H1 (cell line): ENCODE measurements around the gene NEUROD6. TPM values are rescaled to one million over a fixed set of nuclear protein-coding genes. Genes with fewer than 3 reads are reported as not detected.

ENCODE experiments used
- CTCF ChIA-PET: fragments of 300-600 bp; sonication (Branson Sonifier 250); formaldehyde crosslinking; loops from one replicate; lab custom pipeline; 2021; ENCODE audit not compliant: partially characterized antibody; lab: Charles Lee
- POLR2A ChIA-PET: fragments of 300-600 bp; sonication (Branson Sonifier 250); formaldehyde crosslinking; loops from one replicate; lab custom pipeline; 2021; ENCODE audit warnings: inconsistent platforms; ENCODE audit not compliant: partially characterized antibody; lab: Charles Lee
- DNase-seq, 2 experiments: peaks; one replicate each; pipeline versions ENCODE4 v3.0.0 to v3.0.0-alpha.2; 2010 to 2022; ENCODE audit warnings: low spot score in 2 of 2, low read depth in 1 of 2, mixed read lengths in 1 of 2
- FAIRE-seq: peaks from 2 replicates; lab custom pipeline; 2011; peaks lifted over from hg19 to GRCh38; lab: Jason Lieb, UNC
- H2AFZ ChIP-seq: 2 replicates; pipeline ENCODE4 v1.8.1; 2012; ENCODE audit warnings: low read length, inconsistent platforms
- H2AK5ac ChIP-seq: 2 replicates; pipeline ENCODE4 v1.6.1; 2013; ENCODE audit warnings: low read depth, low read length
- H2BK120ac ChIP-seq: replicated peaks from 2 replicates; pipeline ENCODE3; 2013; ENCODE audit warnings: low read depth, low read length, inconsistent platforms
- H2BK12ac ChIP-seq: 2 replicates; pipeline ENCODE4 v1.6.1; 2013; ENCODE audit warnings: low read depth, low read length
- H2BK15ac ChIP-seq: 2 replicates; pipeline ENCODE4 v1.6.1; 2013; ENCODE audit warnings: low read length
- H2BK20ac ChIP-seq: 2 replicates; pipeline ENCODE4 v1.6.1; 2013; ENCODE audit warnings: low read length
- H2BK5ac ChIP-seq: 2 replicates; pipeline ENCODE4 v1.6.1; 2013; ENCODE audit warnings: low read depth, low read length
- H3K14ac ChIP-seq: 2 replicates; pipeline ENCODE4 v1.6.1; 2013; ENCODE audit warnings: inconsistent platforms; ENCODE audit not compliant: insufficient read length
- H3K18ac ChIP-seq: 2 replicates; pipeline ENCODE4 v1.6.1; 2013; ENCODE audit warnings: low read length; ENCODE audit errors: extremely low read depth
- H3K23ac ChIP-seq: 2 replicates; pipeline ENCODE4 v1.6.1; 2013; ENCODE audit warnings: inconsistent platforms; ENCODE audit not compliant: insufficient read length
- H3K23me2 ChIP-seq: 2 replicates; pipeline ENCODE4 v1.6.1; 2013; ENCODE audit warnings: low read depth, low read length
- H3K27ac ChIP-seq: 2 replicates; pipeline ENCODE4 v1.6.1; 2011; ENCODE audit warnings: low read depth, low read length, inconsistent platforms
- H3K27me3 ChIP-seq, 4 experiments: replicated peaks in 1 of 4; 1 replicate in 1 of 4; 2 replicates in 3 of 4; pipeline versions ENCODE4 v1.6.1 to v1.8.1; 2011 to 2013; ENCODE audit warnings: low read length in 3 of 4, mild to moderate bottlenecking in 3 of 4, inconsistent platforms in 2 of 4, mixed read lengths in 2 of 4, moderate library complexity in 1 of 4; ENCODE audit not compliant: control insufficient read depth in 3 of 4, insufficient read depth in 3 of 4; ENCODE audit errors: extremely low read depth in 1 of 4
- H3K36me3 ChIP-seq, 4 experiments: 2 replicates each; pipeline versions ENCODE4 v1.6.1 to v1.8.1; 2011 to 2013; ENCODE audit warnings: mild to moderate bottlenecking in 4 of 4, low read length in 3 of 4, moderate library complexity in 2 of 4, control low read depth in 1 of 4, inconsistent platforms in 1 of 4; ENCODE audit not compliant: insufficient read depth in 4 of 4, control insufficient read depth in 2 of 4
- H3K4ac ChIP-seq: replicated peaks from 2 replicates; pipeline ENCODE3; 2013; ENCODE audit warnings: low read length, low read depth, mixed read lengths, inconsistent platforms; ENCODE audit not compliant: insufficient read length
- H3K4me1 ChIP-seq, 4 experiments: replicated peaks in 1 of 4; 1 replicate in 1 of 4; 2 replicates in 3 of 4; pipeline versions ENCODE4 v1.6.1 to v1.8.1; 2011 to 2013; ENCODE audit warnings: low read length in 3 of 4, inconsistent platforms in 2 of 4, mixed read lengths in 1 of 4; ENCODE audit not compliant: insufficient read depth in 4 of 4, control insufficient read depth in 3 of 4
- H3K4me2 ChIP-seq, 2 experiments: 2 replicates each; pipeline versions ENCODE4 v1.6.1 to v1.8.1; 2011 to 2013; ENCODE audit warnings: low read depth in 2 of 2, low read length in 2 of 2, control low read depth in 1 of 2, inconsistent platforms in 1 of 2, mild to moderate bottlenecking in 1 of 2; ENCODE audit not compliant: insufficient read depth in 1 of 2
- H3K4me3 ChIP-seq, 4 experiments: fragments of 200-600, 300-600 bp in 1 of 4; sonication (generic), shearing (Covaris generic), sonication (Bioruptor Twin) in 1 of 4; 2 replicates each; pipeline versions ENCODE4 v1.5.1 to v1.8.1; 2011 to 2016; ENCODE audit warnings: low read length in 4 of 4, low read depth in 3 of 4, control low read depth in 2 of 4, inconsistent platforms in 2 of 4, mild to moderate bottlenecking in 2 of 4, mixed read lengths in 1 of 4, moderate library complexity in 1 of 4; ENCODE audit not compliant: insufficient read depth in 2 of 4; ENCODE audit errors: extremely low read depth in 1 of 4
- H3K56ac ChIP-seq: replicated peaks from 2 replicates; pipeline ENCODE3; 2013; ENCODE audit warnings: low read depth, mild to moderate bottlenecking, mixed read lengths, low read length, inconsistent platforms; ENCODE audit not compliant: insufficient read length
- H3K79me1 ChIP-seq: 2 replicates; pipeline ENCODE4 v1.6.1; 2013; ENCODE audit warnings: low read depth, low read length, control low read depth
- H3K79me2 ChIP-seq, 2 experiments: 2 replicates each; pipeline versions ENCODE4 v1.6.1 to v1.8.1; 2012 to 2013; ENCODE audit warnings: low read length in 2 of 2, mild to moderate bottlenecking in 2 of 2, inconsistent platforms in 1 of 2; ENCODE audit not compliant: insufficient read depth in 2 of 2, control insufficient read depth in 1 of 2
- H3K9ac ChIP-seq, 4 experiments: replicated peaks in 1 of 4; 1 replicate in 1 of 4; 2 replicates in 3 of 4; pipeline versions ENCODE4 v1.6.1 to v1.8.1; 2011 to 2013; ENCODE audit warnings: low read depth in 3 of 4, low read length in 3 of 4, control low read depth in 2 of 4, mild to moderate bottlenecking in 2 of 4, moderate library complexity in 2 of 4, inconsistent platforms in 1 of 4; ENCODE audit errors: extremely low read depth in 1 of 4
- H3K9me3 ChIP-seq, 2 experiments: 2 replicates each; pipeline versions ENCODE4 v1.6.1 to v1.8.1; 2012 to 2013; ENCODE audit warnings: mild to moderate bottlenecking in 2 of 2, moderate library complexity in 2 of 2, control low read depth in 1 of 2, inconsistent platforms in 1 of 2, low read depth in 1 of 2, low read length in 1 of 2, mixed read lengths in 1 of 2; ENCODE audit not compliant: insufficient read depth in 2 of 2
- H4K20me1 ChIP-seq, 2 experiments: replicated peaks in 1 of 2; 2 replicates each; pipeline versions ENCODE3 to v1.8.1; 2011 to 2013; ENCODE audit warnings: inconsistent platforms in 2 of 2, low read length in 2 of 2, mild to moderate bottlenecking in 1 of 2; ENCODE audit not compliant: insufficient read depth in 2 of 2, control insufficient read depth in 1 of 2
- H4K5ac ChIP-seq: 2 replicates; pipeline ENCODE4 v1.6.1; 2013; ENCODE audit warnings: low read length, low read depth, mixed read lengths, inconsistent platforms; ENCODE audit not compliant: insufficient read length
- H4K8ac ChIP-seq: 2 replicates; pipeline ENCODE4 v1.8.0; 2013; ENCODE audit warnings: mild to moderate bottlenecking, moderate library complexity, low read length, inconsistent platforms; ENCODE audit not compliant: insufficient read depth; ENCODE audit errors: extremely low read depth
- H4K91ac ChIP-seq: replicated peaks from 2 replicates; pipeline ENCODE3; 2013; ENCODE audit warnings: low read length, mixed read lengths, inconsistent platforms; ENCODE audit not compliant: insufficient read length
- ATF2 ChIP-seq: IDR thresholded peaks from 2 replicates; pipeline ENCODE4 v1.6.1; 2012; ENCODE audit warnings: low read length, inconsistent platforms
- BRCA1 ChIP-seq: IDR thresholded peaks from 2 replicates; pipeline ENCODE4 v1.6.1; 2012; ENCODE audit warnings: low read depth, low read length, improper control_type of control experiment
- CBX5 ChIP-seq: fragments of 300-800, 300-1000 bp; sonication (generic); IDR thresholded peaks from 2 replicates; pipeline ENCODE4 v1.7.1; 2016; ENCODE audit warnings: antibody characterized with exemption, low read length, low read depth
- CHD2 ChIP-seq: IDR thresholded peaks from 2 replicates; pipeline ENCODE4 v1.6.1; 2012; ENCODE audit warnings: low read length, improper control_type of control experiment
- EZH2 ChIP-seq: fragments of 200-600 bp; sonication (generic); IDR thresholded peaks from 2 replicates; pipeline ENCODE4 v1.7.1; 2012; ENCODE audit warnings: low read depth, mild to moderate bottlenecking, moderate library complexity, low read length, inconsistent platforms; ENCODE audit not compliant: severe bottlenecking
- FOSL1 ChIP-seq: IDR thresholded peaks from 2 replicates; pipeline ENCODE4 v1.6.1; 2011; ENCODE audit warnings: mild to moderate bottlenecking, low read depth, low read length, moderate library complexity; ENCODE audit not compliant: insufficient read depth
- JUN ChIP-seq: IDR thresholded peaks from 2 replicates; pipeline ENCODE4 v1.6.1; 2011; ENCODE audit warnings: low read depth, mild to moderate bottlenecking, improper control_type of control experiment, low read length
- KDM4A ChIP-seq: IDR thresholded peaks from one replicate; pipeline ENCODE4 v1.7.1; 2012; ENCODE audit warnings: low read depth, mild to moderate bottlenecking, moderate library complexity, low read length, inconsistent platforms; ENCODE audit not compliant: severe bottlenecking
- SIN3A ChIP-seq, 2 experiments: IDR thresholded peaks in 1 of 2; conservative IDR thresholded peaks in 1 of 2; 2 replicates each; pipeline ENCODE4 v1.6.1; 2011 to 2012; ENCODE audit warnings: low read length in 2 of 2, improper control_type of control experiment in 1 of 2, low read depth in 1 of 2, mild to moderate bottlenecking in 1 of 2
- SP4 ChIP-seq: IDR thresholded peaks from 2 replicates; pipeline ENCODE4 v1.6.1; 2012; ENCODE audit warnings: low read length, inconsistent platforms
- TEAD4 ChIP-seq: IDR thresholded peaks from 2 replicates; pipeline ENCODE4 v1.6.1; 2012; ENCODE audit warnings: low read depth, low read length, inconsistent platforms, mixed read lengths
- YY1 ChIP-seq: IDR thresholded peaks from 2 replicates; pipeline ENCODE4 v1.6.1; 2011; ENCODE audit warnings: low read depth, mild to moderate bottlenecking, low read length
- WGBS, 2 experiments: shearing (Covaris generic) in 1 of 2; methylation state at CpG; one replicate each; pipeline versions ENCODE4 v1.1.6 to v1.1.7; 2013 to 2015; ENCODE audit warnings: low lambda C conversion rate in 2 of 2, mixed read lengths in 2 of 2, inconsistent platforms in 1 of 2, low coverage in 1 of 2, missing lambda C conversion rate in 1 of 2; ENCODE audit not compliant: insufficient replicate concordance in 2 of 2, insufficient coverage in 1 of 2, insufficient read length in 1 of 2; ENCODE audit errors: extremely low coverage in 1 of 2, missing lambda C conversion rate in 1 of 2; 5-methylcytosine and 5-hydroxymethylcytosine counted together
- polyA plus RNA-seq, 7 experiments: library from polyadenylated mRNA; depleted of rRNA in 3 of 7; stranded (reverse) in 5 of 7; unstranded in 2 of 7; fragments of >200 nt in 5 of 7; fragments of 200-250 nt in 2 of 7; gene quantifications; 1 replicate in 5 of 7; 2 replicates in 1 of 7; 4 replicates in 1 of 7; pipeline versions ENCODE4 v1.2.1 to v1.2.3, GENCODE V29; 2011 to 2013; ENCODE audit warnings: missing spikeins in 2 of 7, mixed read lengths in 2 of 7
- total RNA-seq: library from RNA; stranded (reverse); fragmentation: NEBNext Ultra II Directional; extraction: Animal tissue kit (Norgen Biotek cat#: 25700); gene quantifications from 2 replicates; pipeline ENCODE4 v1.2.1, GENCODE V29; 2021

The NEUROD6 gene
- total and polyA plus RNA-seq, 2 of the 8 experiments (the other 6 are each of a cell fraction or from before 2014, with no cell fraction given), result not detected

GRCh38 chr7:31315758-31316157 is 24.8 kb downstream of the NEUROD6 start:
- no peaks in the 10 kb centered on the region for H3K4me1 ChIP-seq
- H2BK120ac ChIP-seq, result no peak overlapping the region
- H2BK20ac ChIP-seq, result no peak overlapping the region
- WGBS, 2 experiments, result 94% methylated on average over 1 of the region's 1 CpG; no CpG with 5 or more reads in 1 of the 2 experiments
- POLR2A ChIA-PET, result no interaction called here
- H3K14ac ChIP-seq, result no peak overlapping the region
- no peak for DNase-seq
- no peak overlapping the region for H4K91ac ChIP-seq
- H3K79me1 ChIP-seq, result no peaks in the 10 kb centered on the region
- FAIRE-seq, result no peak
- H2BK12ac ChIP-seq, result no peak overlapping the region
- no peak overlapping the region for H3K56ac ChIP-seq
- H3K9ac ChIP-seq, result no peak overlapping the region
- no peaks in the 10 kb centered on the region for H3K79me2 ChIP-seq
- H3K27me3 ChIP-seq, result no peaks in the 10 kb centered on the region; a peak in 1 of 7 replicates
- CTCF ChIA-PET, result interaction anchor here (2.8 kb wide), 1 partner anchor 20 kb away, joined by 15 read pairs; no protein-coding TSS in a partner anchor
- H3K4me3 ChIP-seq, result no peak overlapping the region
- H3K27ac ChIP-seq, result no peak overlapping the region
- no peaks in the 10 kb centered on the region for H3K23me2 ChIP-seq
- H2AK5ac ChIP-seq, result no peak overlapping the region
- no peaks in the 10 kb centered on the region for H3K36me3 ChIP-seq
- H3K4me2 ChIP-seq, result no peak overlapping the region
- H3K9me3 ChIP-seq, result no peaks in the 10 kb centered on the region
- H3K4ac ChIP-seq, result no peak overlapping the region
- H4K5ac ChIP-seq, result no peak overlapping the region
- H2BK5ac ChIP-seq, result no peak overlapping the region
- no peaks in the 10 kb centered on the region for H4K20me1 ChIP-seq
- no peak overlapping the region for H2BK15ac ChIP-seq
- H3K23ac ChIP-seq, result no peak overlapping the region
- no peak overlapping the region for H4K8ac ChIP-seq
- no peak overlapping the region for H3K18ac ChIP-seq
- H2AFZ ChIP-seq, result no peak overlapping the region
- TF ChIP-seq CBX5, result no peak
- TF ChIP-seq FOSL1, result no peak
- no peak for TF ChIP-seq SIN3A (conservative IDR thresholded peaks at IDR 0.05 in 1 of 2, IDR thresholded peaks at IDR 0.05 in 1 of 2; ENCODE audit: low read depth in 1 of 2, low read length in 2 of 2)
- TF ChIP-seq ATF2, result no peak
- TF ChIP-seq SP4, result no peak
- TF ChIP-seq JUN, result no peak
- no peak for TF ChIP-seq YY1
- TF ChIP-seq KDM4A, result no peak
- TF ChIP-seq TEAD4, result no peak
- TF ChIP-seq EZH2, result no peak
- TF ChIP-seq CHD2, result no peak
- TF ChIP-seq BRCA1, result no peak
